ENCODE data around the gene RITA1. TPM values are rescaled to one million over a fixed set of nuclear protein-coding genes. Genes with fewer than 3 reads are reported as not detected.

RITA1 gene
- total RNA-seq, 1 experiment from 2014 or later, result 33.6 TPM

Small RNAs within 50 kb of the gene (microRNA-seq; reads per million reads assigned to microRNA genes)
- gene MIR7106, result 1.1 reads per million

Other genes starting within 250 kb of the RITA1 start
- 18.9 and 22.1 TPM in 2 replicates for gene OAS3, start 247.2 kb upstream of the RITA1 start, total RNA-seq (2022)
- 0.25 TPM in 1 of 2 replicates, not detected in the other for gene OAS2, start 207.2 kb upstream of the RITA1 start, total RNA-seq (2022)
- gene DTX1, start 129.0 kb upstream of the RITA1 start, total RNA-seq (2022), result not detected in 2 replicates
- not detected in 2 replicates for gene RASAL1, start 50.0 kb upstream of the RITA1 start, total RNA-seq (2022)
- gene CFAP73, start 36.0 kb upstream of the RITA1 start, total RNA-seq (2022), result 0.23 TPM in 1 of 2 replicates, not detected in the other
- 101 and 110 TPM in 2 replicates for gene DDX54, start 243 bp upstream of the RITA1 start, total RNA-seq (2022)
- 54.4 and 55.9 TPM in 2 replicates for gene TPCN1, start 35.7 kb downstream of the RITA1 start, total RNA-seq (2022)
- gene SLC8B1, start 149.4 kb downstream of the RITA1 start, total RNA-seq (2022), result 13.0 and 13.9 TPM in 2 replicates
- 41.1 and 43.1 TPM in 2 replicates for gene PLBD2, start 172.9 kb downstream of the RITA1 start, total RNA-seq (2022)
- not detected in 2 replicates for gene SDS, start 218.2 kb downstream of the RITA1 start, total RNA-seq (2022)
- 4.0 and 4.5 TPM in 2 replicates for gene SDSL, start 236.7 kb downstream of the RITA1 start, total RNA-seq (2022)